Loucy (cell line): Measurements from ENCODE around the gene C14orf119.

Source experiments
- H2AFZ ChIP-seq: fragments of 200-600 bp; sonication (generic); 2 replicates; pipeline ENCODE4 v1.6.0; 2016; ENCODE audit warnings: antibody characterized with exemption, mild to moderate bottlenecking, low read length, moderate library complexity
- H3F3A ChIP-seq: fragments of 200-600 bp; 2 replicates; pipeline ENCODE4 v1.6.0; 2016; ENCODE audit warnings: antibody characterized with exemption, low read depth, mild to moderate bottlenecking
- H3K27me3 ChIP-seq: fragments of 200-600 bp; sonication (generic); 2 replicates; pipeline ENCODE4 v1.6.1; 2014; ENCODE audit warnings: low read length, mild to moderate bottlenecking; ENCODE audit not compliant: insufficient read depth, poor library complexity, severe bottlenecking
- H3K36me3 ChIP-seq: fragments of 200-600 bp; sonication (generic); 2 replicates; pipeline ENCODE4 v1.6.1; 2016; ENCODE audit warnings: low read length; ENCODE audit not compliant: insufficient read depth
- H3K4me1 ChIP-seq: fragments of 200-600 bp; sonication (generic); 2 replicates; pipeline ENCODE4 v1.5.1; 2014; ENCODE audit warnings: low read length, mild to moderate bottlenecking; ENCODE audit not compliant: insufficient read depth, poor library complexity, severe bottlenecking
- H3K4me2 ChIP-seq: fragments of 200-600 bp; sonication (generic); 2 replicates; pipeline ENCODE4 v1.6.0; 2014; ENCODE audit warnings: antibody characterized with exemption, low read length, low read depth, mild to moderate bottlenecking; ENCODE audit not compliant: poor library complexity, severe bottlenecking
- H3K4me3 ChIP-seq: fragments of 200-600 bp; sonication (generic); 2 replicates; pipeline ENCODE4 v1.5.1; 2014; ENCODE audit warnings: low read length, mild to moderate bottlenecking, mixed read lengths; ENCODE audit not compliant: poor library complexity, severe bottlenecking
- H3K79me2 ChIP-seq: fragments of 200-600 bp; sonication (generic); 2 replicates; pipeline ENCODE4 v1.6.1; 2014; ENCODE audit warnings: low read length; ENCODE audit not compliant: insufficient read depth
- H3K9ac ChIP-seq: fragments of 200-600 bp; sonication (generic); 2 replicates; pipeline ENCODE4 v1.6.0; 2014; ENCODE audit warnings: mild to moderate bottlenecking, low read depth, low read length, moderate library complexity; ENCODE audit not compliant: poor library complexity, severe bottlenecking
- H3K9me2 ChIP-seq: fragments of 200-600 bp; sonication (generic); replicated peaks from 2 replicates; pipeline ENCODE4 v1.6.1; 2016; ENCODE audit warnings: low read depth, low read length, mixed read lengths
- H3K9me3 ChIP-seq: fragments of 200-600 bp; sonication (generic); 2 replicates; pipeline ENCODE4 v1.6.1; 2014; ENCODE audit warnings: mild to moderate bottlenecking, antibody characterized with exemption, low read length, low read depth; ENCODE audit not compliant: insufficient read depth
- H4K20me1 ChIP-seq: fragments of 200-600 bp; sonication (generic); 2 replicates; pipeline ENCODE4 v1.6.0; 2014; ENCODE audit warnings: antibody characterized with exemption, low read length, mild to moderate bottlenecking; ENCODE audit not compliant: insufficient read depth, poor library complexity, severe bottlenecking
- EZH2phosphoT487 ChIP-seq: fragments of 200-600 bp; IDR thresholded peaks from 2 replicates; pipeline ENCODE4 v1.6.1; 2018; ENCODE audit warnings: antibody characterized with exemption, mild to moderate bottlenecking, moderate library complexity, borderline replicate concordance
- TF ChIP-seq, protein P1 (sequence below): fragments of 200-600 bp; sonication (generic); conservative IDR thresholded peaks from 2 replicates; pipeline ENCODE4 v1.5.1; 2014; ENCODE audit warnings: mild to moderate bottlenecking, antibody characterized with exemption, low read length

C14orf119 gene

DNA sequence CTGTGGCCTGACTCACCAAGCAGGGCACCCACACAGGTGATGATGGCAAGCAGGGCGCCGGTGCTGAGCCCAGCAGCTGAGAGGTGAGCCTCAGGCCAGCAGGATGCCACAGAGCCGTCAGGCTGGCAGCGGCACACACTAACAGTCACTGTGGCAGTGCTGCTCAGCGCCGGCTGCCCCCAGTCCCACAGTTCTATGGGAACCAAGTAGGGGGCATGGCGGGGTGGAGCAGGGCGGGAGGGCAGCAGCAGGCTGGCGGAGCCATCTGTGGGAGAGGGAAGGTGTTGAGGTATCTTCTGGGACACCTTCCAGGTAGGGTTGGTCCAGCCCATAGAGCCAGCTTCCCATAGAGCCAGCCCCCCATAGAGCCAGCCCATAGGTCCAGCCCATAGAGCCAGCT is 46.3 kb upstream of the C14orf119 start:
- Histone ChIP-seq H3K9ac (no peak overlapping the region), H3K4me3 (no peak overlapping the region), H3K9me2 (no peaks in the 10 kb centered on the region), H3K27me3 (no peaks in the 10 kb centered on the region), H3K9me3 (no peaks in the 10 kb centered on the region), H3K36me3 (no peaks in the 10 kb centered on the region), H3K4me2 (no peak overlapping the region), H3K4me1 (no peaks in the 10 kb centered on the region), H3K79me2 (no peaks in the 10 kb centered on the region), H3F3A (no peaks in the 10 kb centered on the region), H2AFZ (no peak overlapping the region), H4K20me1 (no peaks in the 10 kb centered on the region)
- TF ChIP-seq, protein P1, sequence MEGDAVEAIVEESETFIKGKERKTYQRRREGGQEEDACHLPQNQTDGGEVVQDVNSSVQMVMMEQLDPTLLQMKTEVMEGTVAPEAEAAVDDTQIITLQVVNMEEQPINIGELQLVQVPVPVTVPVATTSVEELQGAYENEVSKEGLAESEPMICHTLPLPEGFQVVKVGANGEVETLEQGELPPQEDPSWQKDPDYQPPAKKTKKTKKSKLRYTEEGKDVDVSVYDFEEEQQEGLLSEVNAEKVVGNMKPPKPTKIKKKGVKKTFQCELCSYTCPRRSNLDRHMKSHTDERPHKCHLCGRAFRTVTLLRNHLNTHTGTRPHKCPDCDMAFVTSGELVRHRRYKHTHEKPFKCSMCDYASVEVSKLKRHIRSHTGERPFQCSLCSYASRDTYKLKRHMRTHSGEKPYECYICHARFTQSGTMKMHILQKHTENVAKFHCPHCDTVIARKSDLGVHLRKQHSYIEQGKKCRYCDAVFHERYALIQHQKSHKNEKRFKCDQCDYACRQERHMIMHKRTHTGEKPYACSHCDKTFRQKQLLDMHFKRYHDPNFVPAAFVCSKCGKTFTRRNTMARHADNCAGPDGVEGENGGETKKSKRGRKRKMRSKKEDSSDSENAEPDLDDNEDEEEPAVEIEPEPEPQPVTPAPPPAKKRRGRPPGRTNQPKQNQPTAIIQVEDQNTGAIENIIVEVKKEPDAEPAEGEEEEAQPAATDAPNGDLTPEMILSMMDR, result no peak

DNA sequence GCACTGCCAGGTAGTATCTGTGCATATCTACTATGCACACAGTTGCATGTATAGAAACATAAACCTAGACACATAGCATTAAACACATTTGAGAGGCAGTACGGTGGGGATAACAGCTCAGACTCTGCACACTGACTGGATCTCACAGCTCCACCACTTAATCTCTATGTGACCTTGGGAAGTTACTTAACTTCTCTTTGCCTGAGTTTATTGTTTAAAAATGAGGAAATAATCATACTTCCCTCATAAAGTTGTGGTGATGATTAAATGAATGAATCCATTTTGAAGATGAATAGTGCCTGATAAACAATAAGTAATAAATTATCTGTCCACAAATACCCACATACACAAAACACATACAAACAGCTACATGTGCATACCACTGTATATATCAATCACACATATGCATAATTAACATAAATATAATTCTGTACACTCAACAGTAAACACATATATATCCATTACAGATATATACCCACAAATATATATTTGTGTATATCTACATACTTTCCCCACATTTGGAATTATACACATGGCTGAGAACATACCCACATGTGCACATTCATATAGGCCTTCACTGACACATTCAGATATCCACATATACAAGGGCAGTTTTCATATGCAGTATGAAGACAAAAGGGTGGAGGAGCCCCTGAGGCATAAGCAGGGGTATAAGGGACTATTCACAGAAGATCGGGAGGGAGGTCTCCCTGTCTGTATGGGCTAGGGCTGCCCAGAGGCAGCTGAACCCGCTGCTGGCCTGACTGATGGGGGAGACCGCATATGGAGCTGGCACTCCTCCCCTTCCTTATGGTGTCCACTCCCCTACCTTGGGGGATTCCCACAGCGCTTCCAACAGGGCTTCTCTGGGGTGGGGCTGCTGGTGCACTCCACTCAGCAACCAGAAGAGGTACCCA is 43.9 kb upstream of the C14orf119 start:
- TF ChIP-seq, protein P1, result no peak
- no peak for TF ChIP-seq EZH2phosphoT487
- no peaks in the 10 kb centered on the region for H3K79me2 ChIP-seq
- peaks cover 2% of the 10 kb centered on the region for H3K4me1 ChIP-seq
- H3K9ac ChIP-seq, result no peak overlapping the region
- H4K20me1 ChIP-seq, result no peaks in the 10 kb centered on the region
- H3K27me3 ChIP-seq, result no peaks in the 10 kb centered on the region
- H2AFZ ChIP-seq, result no peak overlapping the region
- no peak overlapping the region for H3K4me2 ChIP-seq
- H3K4me3 ChIP-seq, result no peak overlapping the region
- H3K9me2 ChIP-seq, result no peaks in the 10 kb centered on the region
- no peaks in the 10 kb centered on the region for H3K9me3 ChIP-seq
- H3K36me3 ChIP-seq, result no peaks in the 10 kb centered on the region
- H3F3A ChIP-seq, result no peaks in the 10 kb centered on the region

DNA sequence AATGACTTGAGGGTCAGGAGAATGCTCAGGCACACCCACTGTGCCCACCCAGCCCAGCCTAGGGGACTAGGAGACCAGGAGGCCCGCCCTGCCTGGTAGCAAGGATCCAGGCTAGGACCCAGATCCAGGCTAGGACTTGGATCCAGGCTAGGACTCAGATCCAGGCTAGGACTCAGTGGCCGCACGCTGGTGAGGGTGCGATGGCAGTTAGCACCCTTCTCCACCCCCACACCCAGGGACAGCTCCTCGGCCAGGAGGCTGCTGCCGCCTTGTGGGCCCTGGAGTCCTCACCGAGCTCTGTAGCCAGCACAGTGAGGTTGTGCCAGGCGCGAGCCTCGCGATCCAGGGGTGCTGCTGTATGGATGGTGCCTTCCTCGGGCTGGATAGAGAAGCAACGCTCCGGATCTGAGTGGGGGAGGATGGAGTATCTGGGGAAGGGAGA is 43.1 kb upstream of the C14orf119 start:
- no peaks in the 10 kb centered on the region for H3K27me3 ChIP-seq
- no peaks in the 10 kb centered on the region for H3F3A ChIP-seq
- no peak overlapping the region for H3K9ac ChIP-seq
- H3K79me2 ChIP-seq, result no peaks in the 10 kb centered on the region
- no peak overlapping the region for H3K4me3 ChIP-seq
- no peaks in the 10 kb centered on the region for H3K9me3 ChIP-seq
- H3K9me2 ChIP-seq, result no peaks in the 10 kb centered on the region
- H3K4me2 ChIP-seq, result no peak overlapping the region
- H4K20me1 ChIP-seq, result no peaks in the 10 kb centered on the region
- no peak overlapping the region for H2AFZ ChIP-seq
- H3K36me3 ChIP-seq, result no peaks in the 10 kb centered on the region
- peaks cover 10% of the 10 kb centered on the region for H3K4me1 ChIP-seq
- TF ChIP-seq, protein P1, result peak; percentile 30
- no peak for TF ChIP-seq EZH2phosphoT487
